ENCODE measurements around the gene TPCN1.

Gene TPCN1

GRCh38 chr12:113186033-113186365 is 35.3 kb upstream of the TPCN1 start:
- no peak for DNase-seq (ENCODE audit: low spot score)
- in situ Hi-C loops (cut with MboI; ENCODE audit: low sequenced_read_pairs, unreplicated experiment): loop anchor here (25.0 kb wide), 1 partner anchor 726 kb away; no protein-coding TSS in a partner anchor
- TF ChIP-seq, protein P1, sequence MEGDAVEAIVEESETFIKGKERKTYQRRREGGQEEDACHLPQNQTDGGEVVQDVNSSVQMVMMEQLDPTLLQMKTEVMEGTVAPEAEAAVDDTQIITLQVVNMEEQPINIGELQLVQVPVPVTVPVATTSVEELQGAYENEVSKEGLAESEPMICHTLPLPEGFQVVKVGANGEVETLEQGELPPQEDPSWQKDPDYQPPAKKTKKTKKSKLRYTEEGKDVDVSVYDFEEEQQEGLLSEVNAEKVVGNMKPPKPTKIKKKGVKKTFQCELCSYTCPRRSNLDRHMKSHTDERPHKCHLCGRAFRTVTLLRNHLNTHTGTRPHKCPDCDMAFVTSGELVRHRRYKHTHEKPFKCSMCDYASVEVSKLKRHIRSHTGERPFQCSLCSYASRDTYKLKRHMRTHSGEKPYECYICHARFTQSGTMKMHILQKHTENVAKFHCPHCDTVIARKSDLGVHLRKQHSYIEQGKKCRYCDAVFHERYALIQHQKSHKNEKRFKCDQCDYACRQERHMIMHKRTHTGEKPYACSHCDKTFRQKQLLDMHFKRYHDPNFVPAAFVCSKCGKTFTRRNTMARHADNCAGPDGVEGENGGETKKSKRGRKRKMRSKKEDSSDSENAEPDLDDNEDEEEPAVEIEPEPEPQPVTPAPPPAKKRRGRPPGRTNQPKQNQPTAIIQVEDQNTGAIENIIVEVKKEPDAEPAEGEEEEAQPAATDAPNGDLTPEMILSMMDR (IDR thresholded peaks at IDR 0.05; ENCODE audit: borderline replicate concordance, control extremely low read depth, extremely low read depth, insufficient read depth, missing control alignments): no peak

GRCh38 chr12:113186666-113187325 is 34.5 kb upstream of the TPCN1 start:
- in situ Hi-C loops (cut with MboI; ENCODE audit: low sequenced_read_pairs, unreplicated experiment): loop anchor here (25.0 kb wide), 1 partner anchor 726 kb away; no protein-coding TSS in a partner anchor
- no peak for DNase-seq (ENCODE audit: low spot score)
- TF ChIP-seq, protein P1 (IDR thresholded peaks at IDR 0.05; ENCODE audit: borderline replicate concordance, control extremely low read depth, extremely low read depth, insufficient read depth, missing control alignments): no peak

DNA sequence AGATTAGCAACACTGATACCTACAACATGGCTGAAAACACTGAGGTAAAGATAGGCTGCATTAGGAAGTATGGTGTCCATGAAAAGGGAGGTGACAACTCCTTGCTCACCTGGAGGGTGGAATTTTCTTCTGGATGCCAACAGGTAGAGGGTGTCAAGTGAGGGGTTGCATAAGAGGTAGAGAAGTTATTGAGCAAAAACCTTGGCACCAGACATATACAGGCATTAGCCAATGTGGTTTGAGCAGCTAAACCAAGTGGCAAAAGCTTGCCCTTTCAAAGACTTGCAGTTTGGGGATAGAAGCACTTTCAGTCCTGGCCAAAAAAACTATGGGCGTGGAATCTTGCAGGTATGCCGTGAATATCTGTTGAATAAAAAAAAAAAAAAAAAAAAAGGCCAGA is 31.9 kb upstream of the TPCN1 start:
- TF ChIP-seq, protein P1 (IDR thresholded peaks at IDR 0.05; ENCODE audit: borderline replicate concordance, control extremely low read depth, extremely low read depth, insufficient read depth, missing control alignments): no peak
- in situ Hi-C loops (cut with MboI; ENCODE audit: low sequenced_read_pairs, unreplicated experiment): loop anchor here (25.0 kb wide), 1 partner anchor 723 kb away; no protein-coding TSS in a partner anchor
- DNase-seq (ENCODE audit: low spot score): no peak

DNA sequence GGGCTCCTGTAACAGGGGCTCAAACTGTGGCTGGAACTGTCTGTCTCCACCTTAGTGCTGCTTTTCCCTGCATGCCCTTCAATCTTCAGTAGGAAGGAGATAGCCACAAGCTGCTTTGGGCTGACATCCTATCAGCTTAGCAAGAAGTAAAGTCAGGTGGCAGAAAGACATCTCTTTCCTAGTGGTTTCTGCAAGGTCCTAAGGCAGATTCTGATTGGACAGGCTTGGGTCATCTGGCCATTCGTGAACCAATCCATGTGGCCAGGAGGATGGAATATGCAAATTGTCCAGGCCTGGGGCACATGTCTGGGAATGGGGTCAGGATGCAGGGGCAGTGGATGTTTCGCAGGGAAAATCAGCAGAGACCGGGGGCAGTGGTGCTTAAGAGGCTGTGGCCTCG is 30.5 kb upstream of the TPCN1 start:
- no peak for DNase-seq (ENCODE audit: low spot score)
- TF ChIP-seq, protein P1 (IDR thresholded peaks at IDR 0.05; ENCODE audit: borderline replicate concordance, control extremely low read depth, extremely low read depth, insufficient read depth, missing control alignments): no peak
- in situ Hi-C loops (cut with MboI; ENCODE audit: low sequenced_read_pairs, unreplicated experiment): loop anchor here (10.0 to 25.0 kb wide), 2 partner anchors 234 to 722 kb away; partner anchors contain the start of gene SDSL

GRCh38 chr12:113191227-113191626 is 30.0 kb upstream of the TPCN1 start:
- DNase-seq (ENCODE audit: low spot score): no peak
- in situ Hi-C loops (cut with MboI; ENCODE audit: low sequenced_read_pairs, unreplicated experiment): loop anchor here (10.0 to 25.0 kb wide), 2 partner anchors 234 to 721 kb away; partner anchors contain the start of gene SDSL
- TF ChIP-seq, protein P1 (IDR thresholded peaks at IDR 0.05; ENCODE audit: borderline replicate concordance, control extremely low read depth, extremely low read depth, insufficient read depth, missing control alignments): no peak

- in situ Hi-C loops (cut with MboI; ENCODE audit: low sequenced_read_pairs, unreplicated experiment): loop anchor here (10.0 to 25.0 kb wide), 2 partner anchors 230 to 717 kb away; partner anchors contain the start of gene SDSL
- TF ChIP-seq, protein P1 (IDR thresholded peaks at IDR 0.05; ENCODE audit: borderline replicate concordance, control extremely low read depth, extremely low read depth, insufficient read depth, missing control alignments): no peak
- no peak for DNase-seq (ENCODE audit: low spot score)
Observed at GRCh38 chr12:113194971-113195391, 26.3 kb upstream of the TPCN1 start.
